Erythroblast (primary cell): Measurements from ENCODE around the gene PUS10.
"Not testable (repeated sequence)": the region's sequence is repeated elsewhere in the genome, so short reads cannot be mapped to it uniquely, and the experiment has no call there.

Experiments
- DNase-seq, 2 experiments: peaks; one replicate each; lab custom pipeline; 2025; lab: John Stamatoyannopoulos, UW
- GATA1 ChIP-seq: IDR thresholded peaks from 2 replicates; pipeline ENCODE4 v1.6.1; 2011; ENCODE audit warnings: low read depth, mild to moderate bottlenecking, control low read depth, low read length, moderate library complexity
- POLR2A ChIP-seq: IDR thresholded peaks from 2 replicates; pipeline ENCODE4 v1.6.1; 2011; ENCODE audit warnings: mild to moderate bottlenecking, low read length

PUS10 gene

DNA sequence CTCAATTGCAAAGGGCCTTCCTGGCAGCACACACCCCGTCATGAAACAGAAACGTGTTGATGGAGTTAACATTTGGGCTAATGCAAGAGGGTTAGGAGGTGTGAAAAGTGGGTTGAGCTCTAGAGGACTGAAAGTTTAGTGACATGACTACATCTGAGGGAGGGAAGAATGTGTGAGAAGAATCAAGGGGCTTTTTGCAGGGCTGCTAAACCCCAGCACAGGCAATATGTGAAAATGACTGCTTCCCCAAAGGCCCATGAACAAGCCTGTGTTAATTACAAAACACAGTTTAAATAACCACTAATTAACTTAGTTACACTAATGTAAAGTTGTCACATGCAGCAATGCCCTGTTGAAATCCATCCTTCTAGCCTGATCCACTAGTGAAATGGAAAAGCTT lies 63.9 kb downstream of the PUS10 start:
- no peak for DNase-seq
- TF ChIP-seq GATA1 (no peak), POLR2A (no peak)

GRCh38 chr2:60948926-60949579 lies 69.0 kb downstream of the PUS10 start:
- TF ChIP-seq GATA1 (no peak), POLR2A (no peak)
- peak in 1 of 2 experiments; percentile 19 for DNase-seq

DNA sequence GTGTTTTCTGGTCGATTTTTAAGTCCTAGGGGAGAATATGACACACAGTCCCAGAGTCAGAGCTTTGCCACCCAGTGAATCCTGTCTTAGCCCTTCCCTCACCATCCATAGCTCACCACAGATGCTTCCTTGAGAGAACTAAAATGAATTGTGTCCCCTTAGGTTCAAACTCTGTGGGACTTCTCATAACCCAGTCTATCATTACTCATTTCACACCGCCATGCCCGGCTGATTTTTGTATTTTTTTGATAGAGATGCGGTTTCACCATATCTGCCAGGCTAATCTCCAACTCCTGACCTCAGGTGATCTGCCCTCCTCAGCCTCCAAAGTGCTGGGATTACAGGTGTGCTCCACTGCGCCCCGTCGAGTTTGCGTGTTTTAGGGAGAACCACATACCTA lies 69.9 kb downstream of the PUS10 start:
- no peak for TF ChIP-seq POLR2A
- no peak for TF ChIP-seq GATA1
- DNase-seq: no peak

- DNase-seq: no peak
- TF ChIP-seq GATA1 (no peak), POLR2A (no peak)
These were observed 71.0 kb downstream of the PUS10 start for GRCh38 chr2:60947056-60947455.

GRCh38 chr2:60945341-60945740 lies 72.7 kb downstream of the PUS10 start:
- TF ChIP-seq POLR2A (no peak), GATA1 (no peak)
- no peak for DNase-seq

GRCh38 chr2:60939622-60940021 lies 78.4 kb downstream of the PUS10 start:
- no peak for DNase-seq
- TF ChIP-seq POLR2A: no peak
- TF ChIP-seq GATA1: no peak

GRCh38 chr2:60938301-60938700 lies 79.8 kb downstream of the PUS10 start:
- TF ChIP-seq POLR2A (no peak), GATA1 (no peak)
- no peak for DNase-seq

GRCh38 chr2:60936757-60937156 lies 81.3 kb downstream of the PUS10 start:
- TF ChIP-seq POLR2A (no peak), GATA1 (no peak)

GRCh38 chr2:60934165-60934722 lies 83.8 kb downstream of the PUS10 start:
- TF ChIP-seq POLR2A (no peak), GATA1 (no peak)
- DNase-seq: no peak

More at GRCh38 chr2:60936757-60937156, 81.3 kb downstream of the PUS10 start:
- DNase-seq: no peak

GRCh38 chr2:60932954-60933353 lies 85.1 kb downstream of the PUS10 start:
- no peak for DNase-seq
- no peak for TF ChIP-seq POLR2A

GRCh38 chr2:60932061-60932460 lies 86.0 kb downstream of the PUS10 start:
- not testable (repeated sequence) for DNase-seq

- DNase-seq: no peak
- TF ChIP-seq GATA1 (no peak), POLR2A (no peak)
These were observed 91.1 kb downstream of the PUS10 start for GRCh38 chr2:60926741-60927552.

GRCh38 chr2:60925994-60926740 lies 91.9 kb downstream of the PUS10 start:
- TF ChIP-seq GATA1 (no peak), POLR2A (no peak)
- DNase-seq: no peak

GRCh38 chr2:60907329-60907728 lies 110.7 kb downstream of the PUS10 start:
- TF ChIP-seq POLR2A: no peak
- TF ChIP-seq GATA1: no peak

More at GRCh38 chr2:60907329-60907728, 110.7 kb downstream of the PUS10 start:
- DNase-seq: no peak
